ENCODE measurements around the gene LBH.
A peak's percentile ranks its signal among the peaks of the same experiment; 100 is the strongest.

Gene LBH

GRCh38 chr2:30231212-30231995 is at the start of gene LBH:
TSS of gene LBH (plus strand) at chr2:30231534. CDS start at chr2:30231739, 205 bp downstream.
- DNase-seq, result peak; percentile 88

GRCh38 chr2:30184035-30184434 is 47.3 kb upstream of the LBH start:
- no peak for DNase-seq

GRCh38 chr2:30185178-30185577 is 46.2 kb upstream of the LBH start:
- DNase-seq, result no peak

- DNase-seq, result no peak
Measured at GRCh38 chr2:30188292-30188691, 43.0 kb upstream of the LBH start.

GRCh38 chr2:30190637-30191036 is 40.7 kb upstream of the LBH start:
- no peak for DNase-seq

- DNase-seq, result no peak
Measured at GRCh38 chr2:30191107-30191506, 40.2 kb upstream of the LBH start.

GRCh38 chr2:30191819-30192271 is 39.5 kb upstream of the LBH start:
- DNase-seq, result no peak

GRCh38 chr2:30192314-30192713 is 39.0 kb upstream of the LBH start:
- no peak for DNase-seq

- no peak for DNase-seq
Measured at GRCh38 chr2:30193104-30193681, 38.1 kb upstream of the LBH start.

- no peak for DNase-seq
Measured at GRCh38 chr2:30194421-30194820, 36.9 kb upstream of the LBH start.

- DNase-seq, result no peak
Measured at GRCh38 chr2:30195016-30195415, 36.3 kb upstream of the LBH start.

- no peak for DNase-seq
Measured at GRCh38 chr2:30197570-30198192, 33.7 kb upstream of the LBH start.

- no peak for DNase-seq
Measured at GRCh38 chr2:30201990-30202389, 29.3 kb upstream of the LBH start.

GRCh38 chr2:30203156-30203555 is 28.2 kb upstream of the LBH start:
- DNase-seq, result no peak

GRCh38 chr2:30204281-30204680 is 27.1 kb upstream of the LBH start:
- no peak for DNase-seq

- DNase-seq, result no peak
Measured at GRCh38 chr2:30205456-30205855, 25.9 kb upstream of the LBH start.

- DNase-seq, result no peak
Measured at GRCh38 chr2:30206461-30207430, 24.6 kb upstream of the LBH start.

GRCh38 chr2:30208453-30208852 is 22.9 kb upstream of the LBH start:
- peak; percentile 30 for DNase-seq

GRCh38 chr2:30209227-30209626 is 22.1 kb upstream of the LBH start:
- DNase-seq, result no peak

- DNase-seq, result no peak
Measured at GRCh38 chr2:30213326-30213725, 18.0 kb upstream of the LBH start.

GRCh38 chr2:30213907-30214463 is 17.3 kb upstream of the LBH start:
- DNase-seq, result no peak

GRCh38 chr2:30216157-30216556 is 15.2 kb upstream of the LBH start:
- no peak for DNase-seq
